Superior temporal gyrus (tissue), 1 donor: ENCODE measurements around the gene UCHL3.

Source experiments
- DNase-seq: peaks from one replicate; pipeline ENCODE4 v3.0.0-alpha.2; 2016; ENCODE audit errors: extremely low spot score

The UCHL3 gene

GRCh38 chr13:75547917-75548316 lies 1.7 kb upstream of the UCHL3 start:
- DNase-seq, result no peak

GRCh38 chr13:75550159-75550567 lies 572 bp downstream of the UCHL3 start:
- no peak for DNase-seq

GRCh38 chr13:75554464-75554863 lies 4.9 kb downstream of the UCHL3 start:
- DNase-seq, result no peak

GRCh38 chr13:75554981-75555380 lies 5.4 kb downstream of the UCHL3 start:
- no peak for DNase-seq

DNA sequence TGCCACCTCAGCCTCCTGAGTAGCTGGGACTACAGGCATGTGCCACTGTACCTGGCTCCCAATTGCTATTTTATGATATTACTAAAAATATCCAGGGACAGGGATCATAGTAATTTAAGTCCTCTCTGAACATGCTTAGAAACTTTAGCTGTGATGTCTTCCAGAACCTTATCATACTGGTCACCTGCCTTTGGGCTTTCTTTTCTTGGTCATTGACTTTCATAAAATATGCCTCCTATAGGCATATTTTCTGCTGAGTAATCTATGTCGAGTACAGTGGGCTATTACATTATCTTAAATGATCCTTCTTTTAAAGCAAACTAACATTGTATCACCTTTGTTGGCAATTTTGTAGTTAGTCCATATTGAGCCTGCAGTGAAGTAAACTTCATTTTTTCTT lies 6.2 kb downstream of the UCHL3 start:
- DNase-seq, result no peak

GRCh38 chr13:75556961-75557360 lies 7.4 kb downstream of the UCHL3 start:
- no peak for DNase-seq

GRCh38 chr13:75558145-75558840 lies 8.7 kb downstream of the UCHL3 start:
- DNase-seq, result no peak

- peak; percentile 71 for DNase-seq
These were observed 17.1 kb downstream of the UCHL3 start for GRCh38 chr13:75566658-75567057.

DNA sequence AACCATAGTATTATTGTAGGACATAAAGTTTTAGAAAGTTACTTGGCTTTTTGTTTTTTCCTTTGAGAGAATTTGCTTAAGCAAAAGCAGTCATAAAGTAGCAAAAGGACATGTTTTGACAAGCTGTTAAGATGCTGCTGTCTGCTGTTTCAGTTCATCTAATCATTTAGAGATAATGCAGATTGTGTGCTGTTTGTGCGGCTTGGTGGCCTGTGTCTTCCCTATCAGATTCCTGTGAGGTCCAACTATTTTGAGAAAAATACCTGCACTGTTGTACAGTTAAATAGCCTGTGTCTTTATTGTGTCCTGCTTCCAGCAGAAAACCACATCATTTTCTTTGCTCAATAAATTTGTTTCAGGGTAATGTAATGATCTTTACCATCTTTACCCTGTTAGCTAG lies 20.0 kb downstream of the UCHL3 start:
- DNase-seq, result no peak

- no peak for DNase-seq
These were observed 29.9 kb downstream of the UCHL3 start for GRCh38 chr13:75579529-75579928.

- DNase-seq, result no peak
These were observed 32.5 kb downstream of the UCHL3 start for GRCh38 chr13:75581874-75582640.

DNA sequence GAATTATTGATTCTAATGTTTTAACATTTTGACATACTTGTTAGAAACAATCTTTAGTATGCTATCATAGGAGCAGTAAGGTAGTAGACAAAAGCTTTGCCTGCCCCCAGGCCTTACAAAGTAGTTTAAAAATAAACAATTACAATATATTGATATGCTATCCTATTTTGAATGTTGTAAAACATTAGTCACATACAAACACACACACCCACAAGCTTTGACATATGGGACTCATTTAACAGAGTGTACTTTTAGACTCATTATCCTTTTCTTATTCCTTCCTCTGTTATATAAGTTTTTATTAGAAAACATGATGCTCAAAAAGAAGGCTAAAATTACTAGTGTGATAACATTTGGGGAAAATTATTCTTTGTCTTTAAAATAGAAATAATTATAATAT lies 33.5 kb downstream of the UCHL3 start:
- DNase-seq, result no peak

DNA sequence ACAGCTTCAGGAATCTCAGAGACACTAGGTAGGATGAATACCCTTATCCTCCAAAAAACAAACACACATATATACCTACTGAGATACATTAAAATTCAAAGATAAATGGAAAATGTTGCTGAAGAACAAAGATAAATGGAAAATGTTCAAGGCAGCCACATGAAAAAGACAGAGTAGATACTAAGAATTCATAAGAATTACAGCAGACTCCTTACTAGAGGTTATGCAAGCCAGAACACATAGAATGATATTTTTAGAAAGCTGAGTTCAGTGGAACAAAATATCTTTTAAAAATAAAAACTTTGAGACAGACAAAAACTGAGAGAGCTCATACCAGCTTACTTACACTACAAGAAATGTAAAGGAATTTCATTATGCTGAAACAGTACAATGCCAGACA lies 35.6 kb downstream of the UCHL3 start:
- DNase-seq, result no peak

DNA sequence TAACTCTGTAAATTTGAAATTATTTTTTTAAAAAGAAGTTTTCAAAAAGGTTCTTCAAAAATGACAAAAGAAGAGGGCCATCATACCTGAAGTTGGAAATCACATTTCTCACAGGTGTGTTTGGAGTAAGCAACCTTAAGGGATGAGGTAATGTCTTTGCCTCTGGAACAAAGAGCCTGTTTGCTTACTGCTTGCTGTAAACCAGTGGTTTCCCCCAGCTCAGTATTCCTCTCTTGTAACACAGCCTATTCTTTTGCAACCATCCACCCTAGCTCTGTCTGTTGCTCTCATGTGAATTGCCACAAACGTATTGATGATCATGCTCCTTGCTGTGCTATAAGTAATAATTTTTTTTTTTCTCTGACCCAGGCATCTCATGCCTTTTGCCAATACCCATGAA lies 38.1 kb downstream of the UCHL3 start:
- DNase-seq, result no peak

DNA sequence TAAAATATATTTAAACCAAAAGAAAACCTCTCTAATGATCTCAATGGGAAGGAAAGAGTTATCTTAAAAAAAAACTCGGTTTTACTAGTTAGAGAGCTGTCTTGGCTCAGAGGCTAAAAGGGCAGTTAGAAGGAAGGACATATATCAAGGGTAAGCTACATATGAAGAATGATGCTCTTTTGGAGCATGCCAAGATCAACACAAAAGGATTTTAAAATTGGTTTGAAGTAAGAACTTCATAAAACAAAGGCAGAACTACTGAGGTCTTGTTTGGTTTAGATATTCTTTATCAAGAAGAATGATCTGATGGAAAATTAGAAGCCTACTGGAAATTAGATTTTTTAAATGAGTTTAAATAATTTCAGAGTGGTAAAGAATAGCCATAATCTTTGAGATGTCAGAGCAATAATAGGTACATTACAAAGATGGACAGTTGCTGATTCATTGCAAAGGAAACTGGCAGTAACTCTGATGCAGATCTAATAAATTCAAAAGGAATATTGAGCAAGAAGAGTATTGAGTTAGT lies 47.1 kb downstream of the UCHL3 start:
- DNase-seq, result no peak

DNA sequence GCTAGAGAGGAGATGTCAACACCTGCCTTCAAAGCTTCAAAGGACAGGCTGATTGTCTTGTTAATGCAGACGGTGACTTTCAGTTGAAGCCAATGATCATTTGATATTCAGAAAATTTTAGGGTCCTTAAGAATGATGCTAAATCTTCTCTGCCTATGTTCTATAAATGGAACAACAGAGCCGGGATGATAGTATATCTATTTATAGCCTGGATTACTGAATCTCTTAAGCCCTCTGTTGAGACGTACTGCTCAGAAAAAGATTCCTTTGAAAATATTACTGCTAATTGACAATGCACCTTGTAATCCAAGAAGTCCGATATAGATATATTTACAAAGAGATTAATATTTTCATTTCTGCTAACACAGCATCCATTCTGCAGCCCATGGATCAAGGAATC lies 50.8 kb downstream of the UCHL3 start:
- no peak for DNase-seq

DNA sequence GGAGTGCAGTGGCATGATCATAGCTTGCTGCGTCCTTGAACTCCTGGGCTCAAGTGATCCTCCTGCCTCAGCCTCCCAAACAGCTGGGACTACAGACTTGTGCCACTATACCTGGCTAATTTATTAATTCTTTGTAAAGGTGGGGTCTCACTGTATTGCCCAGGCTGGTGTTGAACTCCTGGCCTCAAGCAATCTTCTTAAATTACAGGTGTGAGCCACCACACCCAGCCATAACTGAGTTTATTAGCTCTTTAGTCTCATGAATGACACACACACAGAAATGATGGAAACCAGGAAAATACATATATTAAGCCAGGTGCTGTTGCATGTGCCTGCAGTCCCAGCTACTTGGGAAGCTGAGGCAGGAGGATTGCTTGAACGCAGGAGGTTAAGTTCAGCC lies 53.4 kb downstream of the UCHL3 start:
- DNase-seq, result no peak

- no peak for DNase-seq
These were observed 57.9 kb downstream of the UCHL3 start for GRCh38 chr13:75607447-75607846.

- DNase-seq, result no peak
These were observed 60.9 kb downstream of the UCHL3 start for GRCh38 chr13:75610466-75610865.

- DNase-seq, result no peak
These were observed 62.8 kb downstream of the UCHL3 start for GRCh38 chr13:75612354-75612753.

GRCh38 chr13:75617230-75617629 lies 67.6 kb downstream of the UCHL3 start:
- no peak for DNase-seq

DNA sequence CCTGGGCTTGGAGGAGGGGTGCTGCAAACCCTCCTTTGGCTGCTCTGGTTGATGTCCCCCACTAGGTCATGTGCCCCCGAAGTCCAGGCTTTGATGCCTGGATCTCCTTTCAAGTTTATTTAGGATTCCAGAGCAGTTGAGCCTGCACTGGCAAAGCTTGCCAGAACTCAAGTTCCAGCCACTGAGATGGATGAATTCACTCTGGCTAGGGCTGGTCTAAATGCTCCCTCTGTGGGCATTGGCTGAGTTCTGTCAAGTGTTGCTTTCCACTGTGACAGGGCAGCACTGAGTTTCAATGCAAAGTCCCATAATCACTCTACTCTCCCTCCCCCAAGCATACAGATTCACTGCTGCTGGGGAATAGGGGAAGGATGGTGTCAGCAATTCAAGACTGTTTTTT lies 68.7 kb downstream of the UCHL3 start:
- DNase-seq, result no peak

GRCh38 chr13:75620020-75620419 lies 70.4 kb downstream of the UCHL3 start:
- no peak for DNase-seq
